Lower leg skin (tissue), 4 donors: ENCODE measurements around the gene FIS1. TPM values are rescaled to one million over a fixed set of nuclear protein-coding genes. Genes with fewer than 3 reads are reported as not detected.
"Not testable (repeated sequence)": the region's sequence is repeated elsewhere in the genome, so short reads cannot be mapped to it uniquely, and the experiment has no call there.

Experiments
- DNase-seq, 2 donors: peaks; one replicate each; pipeline ENCODE4 v3.0.0-alpha.2; 2019; ENCODE audit warnings: low spot score in 2 of 2
- H3K4me3 ChIP-seq: fragments of 200-600 bp; sonication (generic); 2 replicates; pipeline ENCODE4 v1.5.1; 2017; ENCODE audit warnings: mild to moderate bottlenecking, low read depth; ENCODE audit not compliant: poor library complexity, severe bottlenecking
- CTCF ChIP-seq, 3 donors: fragments of 450-650 bp; IDR thresholded peaks; one replicate each; pipeline ENCODE4 v1.5.1; 2016; ENCODE audit warnings: antibody characterized with exemption in 3 of 3, mild to moderate bottlenecking in 3 of 3, moderate library complexity in 2 of 3
- POLR2A ChIP-seq, 2 donors: fragments of 450-650 bp; IDR thresholded peaks; one replicate each; pipeline ENCODE4 v1.6.1; 2016 to 2017; ENCODE audit warnings: antibody characterized with exemption in 2 of 2, mild to moderate bottlenecking in 1 of 2, moderate library complexity in 1 of 2
- WGBS, 2 donors: methylation state at CpG; one replicate each; pipeline ENCODE4 v1.1.5; 2018; 5-methylcytosine and 5-hydroxymethylcytosine counted together
- intact Hi-C: fragments of 100-400 bp; cut with DNase I; formaldehyde crosslinking; loops from one replicate; pipeline ENCODE4 v1.15.0; 2023; ENCODE audit warnings: low total_unique reads
- total RNA-seq, 4 donors: library from RNA; depleted of rRNA; stranded (reverse); fragments of >200 nt; gene quantifications; one replicate each; pipeline ENCODE4 v1.1.0, GENCODE V29; 2016

The FIS1 gene
- total RNA-seq, 4 donors from 2014 or later: 162 to 273 (median 213) TPM

GRCh38 chr7:101211501-101211900 lies 33.4 kb downstream of the FIS1 start:
- 94% methylated on average over 23 to 24 of the region's 24 CpGs for WGBS, 2 donors
- DNase-seq: no peak
- TF ChIP-seq POLR2A (IDR thresholded peaks at IDR 0.05) (no peak), CTCF (IDR thresholded peaks at IDR 0.05) (no peak)
- H3K4me3 ChIP-seq: no peak overlapping the region
- intact Hi-C loops: no loop called here

DNA sequence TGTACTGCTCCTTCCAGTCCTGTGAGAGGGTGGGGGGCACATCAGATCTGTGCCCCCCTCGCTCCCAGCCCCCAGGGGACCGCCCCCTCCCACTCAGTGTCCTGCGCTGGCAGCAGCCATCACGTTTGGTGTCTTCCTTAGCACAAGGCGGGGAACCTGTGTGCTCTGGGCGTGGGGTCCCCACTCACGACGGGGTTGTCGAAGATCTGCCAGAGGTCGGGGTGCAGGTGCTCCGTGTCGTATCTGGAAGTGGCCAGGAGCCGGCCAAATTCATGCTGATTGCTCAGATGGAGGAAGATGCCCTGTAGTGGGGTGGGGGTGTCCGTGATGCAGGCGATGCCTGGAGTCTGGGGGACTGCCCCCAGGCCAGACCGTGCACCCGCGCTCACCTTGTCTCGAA lies 34.7 kb downstream of the FIS1 start:
- DNase-seq: no peak
- 93 to 95% methylated on average over 16 to 19 of the region's 19 CpGs for WGBS, 2 donors

DNA sequence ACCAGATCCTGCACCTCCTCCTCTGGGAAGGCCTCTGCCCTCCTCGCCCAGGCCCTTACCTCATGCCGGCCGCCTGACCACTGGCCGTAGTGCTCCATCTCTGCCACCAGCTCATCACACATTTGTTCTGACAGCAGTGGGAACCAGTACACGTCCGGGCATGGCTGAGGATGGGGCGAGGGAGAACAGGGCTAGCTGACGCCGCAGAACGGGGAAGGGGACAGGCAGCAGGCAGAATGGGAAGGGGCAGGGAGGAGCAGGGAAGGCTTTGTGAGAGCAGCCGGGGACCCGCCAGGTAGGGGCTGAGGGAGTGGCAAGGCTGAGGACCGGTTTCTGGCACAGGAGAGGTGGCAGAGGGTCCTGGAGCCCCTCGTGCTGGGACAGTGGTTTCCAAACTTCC lies 36.1 kb downstream of the FIS1 start:
- TF ChIP-seq POLR2A (IDR thresholded peaks at IDR 0.05) (no peak), CTCF (IDR thresholded peaks at IDR 0.05) (no peak)
- no peak for DNase-seq
- 90 to 95% methylated on average over 14 of the region's 14 CpGs for WGBS, 2 donors
- intact Hi-C loops: no loop called here
- H3K4me3 ChIP-seq: no peak overlapping the region

More for the DNA sequence above, 34.7 kb downstream of the FIS1 start:
- no peak for TF ChIP-seq POLR2A (IDR thresholded peaks at IDR 0.05)
- no peak for TF ChIP-seq CTCF (IDR thresholded peaks at IDR 0.05)
- intact Hi-C loops: no loop called here
- H3K4me3 ChIP-seq: no peak overlapping the region

DNA sequence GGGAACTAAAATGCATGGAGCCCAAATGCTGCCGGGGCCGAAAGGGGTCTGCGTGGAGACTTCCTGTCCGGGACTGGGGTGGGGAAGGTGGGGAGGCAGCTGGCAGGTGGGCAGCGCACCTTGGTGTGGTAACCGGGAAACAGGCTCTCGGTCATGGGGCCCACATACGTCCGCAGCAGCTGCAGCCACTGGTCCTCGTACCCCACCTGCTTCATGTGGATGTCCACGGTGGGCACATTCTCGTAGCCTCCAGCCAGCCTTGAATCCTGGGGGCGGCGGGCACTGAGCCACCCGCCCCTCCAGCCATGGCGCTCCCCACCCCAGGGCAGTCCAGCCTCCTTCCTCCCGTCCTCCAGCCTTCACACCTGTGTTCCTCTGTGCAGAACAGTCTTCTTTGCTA lies 37.4 kb downstream of the FIS1 start:
- intact Hi-C loops: no loop called here
- 88 to 97% methylated on average over 14 to 16 of the region's 17 CpGs for WGBS, 2 donors
- TF ChIP-seq CTCF (IDR thresholded peaks at IDR 0.05): no peak
- TF ChIP-seq POLR2A (IDR thresholded peaks at IDR 0.05): no peak
- H3K4me3 ChIP-seq: no peak overlapping the region
- no peak for DNase-seq

DNA sequence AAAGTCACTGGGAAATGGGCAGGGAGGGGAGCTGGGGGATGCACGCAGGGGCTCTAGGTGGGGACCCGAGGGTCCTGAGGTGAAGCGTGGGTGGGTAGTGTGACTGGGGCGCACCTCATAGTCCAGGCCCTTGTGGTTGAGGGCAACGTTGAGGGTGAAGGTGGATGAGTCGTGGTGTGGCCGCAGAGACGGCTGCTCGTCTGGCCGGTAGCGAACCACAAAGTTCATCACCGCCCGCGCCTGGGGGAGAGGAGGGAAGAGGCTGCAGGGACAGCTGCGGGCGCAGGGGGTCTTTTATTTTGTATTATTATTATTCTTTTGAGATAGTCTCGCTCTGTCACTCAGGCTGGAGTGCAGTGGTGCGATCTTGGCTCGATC lies 38.2 kb downstream of the FIS1 start:
- DNase-seq: no peak
- TF ChIP-seq POLR2A (IDR thresholded peaks at IDR 0.05): no peak
- TF ChIP-seq CTCF (IDR thresholded peaks at IDR 0.05): no peak
- no peak overlapping the region for H3K4me3 ChIP-seq
- intact Hi-C loops: no loop called here
- WGBS, 2 donors: 86 to 87% methylated on average over 19 of the region's 19 CpGs

DNA sequence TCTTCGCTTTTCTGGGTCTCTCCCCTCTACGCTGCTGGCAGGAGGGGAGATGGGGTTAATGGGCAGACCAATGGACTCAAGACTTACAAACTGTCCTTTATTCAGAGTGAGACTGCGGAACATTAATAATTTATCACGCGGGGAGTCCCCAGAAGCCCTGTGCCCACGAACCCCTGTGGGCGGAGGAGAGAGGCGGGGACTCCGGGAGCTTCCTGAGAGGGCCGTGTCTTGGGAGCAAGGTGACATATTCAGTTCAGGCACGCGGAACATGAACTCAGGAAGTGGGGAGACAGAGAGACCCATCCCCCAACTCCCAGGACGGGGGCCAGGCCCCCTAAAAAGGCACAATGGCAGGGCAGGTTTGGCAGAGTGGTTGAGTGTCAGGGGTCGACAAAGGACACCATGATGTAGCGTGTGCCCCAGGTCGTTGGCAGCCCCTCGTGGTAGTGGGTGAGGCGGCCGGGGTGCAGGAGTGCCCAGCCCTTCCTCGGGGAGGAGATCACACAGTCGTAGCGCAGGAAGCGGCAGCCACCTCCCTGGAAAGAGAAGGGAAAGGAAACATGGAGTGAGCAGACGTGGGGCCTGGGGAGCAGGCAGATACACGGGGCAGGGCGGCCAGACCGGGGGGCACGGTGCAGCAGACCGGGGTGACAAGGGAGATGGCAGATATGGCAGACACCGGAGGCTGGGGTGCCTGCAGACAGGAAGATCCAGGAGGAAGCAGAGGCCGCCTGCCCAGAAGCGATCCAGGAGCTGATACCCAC lies 38.8 kb downstream of the FIS1 start:
- TF ChIP-seq POLR2A (IDR thresholded peaks at IDR 0.05) (no peak), CTCF (IDR thresholded peaks at IDR 0.05) (no peak)
- 78 to 79% methylated on average over 32 of the region's 32 CpGs for WGBS, 2 donors
- intact Hi-C loops: no loop called here
- no peak for DNase-seq
- no peak overlapping the region for H3K4me3 ChIP-seq

DNA sequence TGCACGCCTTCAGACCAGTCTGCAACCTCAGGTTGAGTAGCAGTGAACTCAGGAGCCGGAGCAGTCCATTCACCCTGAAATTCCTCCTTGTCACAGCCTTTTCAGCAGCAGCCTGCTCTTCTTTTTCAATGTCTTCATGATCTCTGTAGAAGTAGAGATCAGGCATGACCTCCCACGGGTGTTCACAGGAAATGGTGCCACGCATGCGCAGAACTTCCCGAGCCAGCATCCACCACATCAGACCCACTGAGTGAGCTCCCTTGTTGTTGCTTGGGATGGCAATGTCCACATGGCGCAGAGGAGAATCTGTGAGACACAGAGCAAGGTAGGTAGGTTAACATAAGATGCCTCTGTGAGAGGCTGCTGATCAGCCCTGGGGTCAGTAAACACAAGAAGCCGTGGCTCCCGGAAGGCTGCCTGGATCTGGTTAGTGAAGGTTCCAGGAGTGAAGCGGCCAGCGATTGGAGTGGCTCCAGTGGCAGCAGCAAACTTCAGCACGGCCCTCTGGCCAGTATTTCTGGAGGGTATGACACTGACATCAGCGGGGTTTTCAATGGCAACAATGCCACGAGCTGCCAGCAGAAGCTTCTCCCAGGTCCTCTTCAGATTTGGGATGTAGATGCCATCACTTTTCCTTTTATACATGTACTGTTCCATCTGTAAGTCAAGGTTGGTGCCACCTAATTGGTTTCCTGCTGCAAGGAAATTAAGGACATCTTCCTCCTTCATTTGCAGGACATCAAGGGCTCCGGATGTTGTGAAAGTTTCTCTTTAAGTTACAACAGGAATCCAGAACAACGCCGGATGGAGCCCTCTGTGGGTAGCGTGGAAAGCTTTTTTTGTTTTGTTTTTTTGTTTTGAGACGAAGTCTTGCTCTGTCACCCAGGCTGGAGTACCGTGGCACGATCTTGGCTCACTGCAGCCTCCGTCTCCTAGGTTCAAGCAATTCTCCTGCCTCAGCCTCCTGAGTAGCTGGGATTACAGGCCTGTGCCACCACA lies 40.8 kb downstream of the FIS1 start:
- 57 to 62% methylated on average over 21 to 22 of the region's 22 CpGs for WGBS, 2 donors
- DNase-seq, intact Hi-C loops, H3K4me3 ChIP-seq: not testable (repeated sequence)
